ENCODE measurements around the gene EMX1.

Gene EMX1

DNA sequence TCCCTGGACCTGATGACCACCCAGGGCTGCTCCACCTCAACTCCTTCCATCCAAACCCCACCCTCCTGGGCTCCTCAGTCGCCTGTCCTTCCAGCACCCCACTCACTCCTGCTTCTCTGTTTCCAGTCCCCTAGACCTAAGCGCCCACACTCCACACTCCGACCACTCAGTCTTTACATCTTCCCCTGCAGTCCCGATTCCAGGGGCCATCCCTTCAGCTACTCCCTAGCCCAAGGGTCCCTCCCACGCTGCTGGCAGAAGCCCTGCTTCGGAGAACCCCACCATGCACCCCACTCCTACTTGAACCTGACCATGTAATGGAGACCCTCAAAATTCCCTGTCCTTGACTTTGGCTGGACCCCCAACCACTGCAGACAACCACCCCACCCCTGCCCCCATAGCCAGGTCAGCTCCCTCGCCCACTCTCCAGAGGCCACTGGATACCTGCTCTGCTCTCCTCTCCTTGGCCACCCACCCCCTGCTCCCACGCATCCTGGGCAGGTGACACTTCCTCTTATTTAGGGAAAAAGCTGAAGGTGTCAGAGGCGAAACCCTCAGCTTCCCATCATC lies 28.2 kb downstream of the EMX1 start:
- DNase-seq: no peak

GRCh38 chr2:72946466-72946865 lies 29.1 kb downstream of the EMX1 start:
- DNase-seq: no peak

DNA sequence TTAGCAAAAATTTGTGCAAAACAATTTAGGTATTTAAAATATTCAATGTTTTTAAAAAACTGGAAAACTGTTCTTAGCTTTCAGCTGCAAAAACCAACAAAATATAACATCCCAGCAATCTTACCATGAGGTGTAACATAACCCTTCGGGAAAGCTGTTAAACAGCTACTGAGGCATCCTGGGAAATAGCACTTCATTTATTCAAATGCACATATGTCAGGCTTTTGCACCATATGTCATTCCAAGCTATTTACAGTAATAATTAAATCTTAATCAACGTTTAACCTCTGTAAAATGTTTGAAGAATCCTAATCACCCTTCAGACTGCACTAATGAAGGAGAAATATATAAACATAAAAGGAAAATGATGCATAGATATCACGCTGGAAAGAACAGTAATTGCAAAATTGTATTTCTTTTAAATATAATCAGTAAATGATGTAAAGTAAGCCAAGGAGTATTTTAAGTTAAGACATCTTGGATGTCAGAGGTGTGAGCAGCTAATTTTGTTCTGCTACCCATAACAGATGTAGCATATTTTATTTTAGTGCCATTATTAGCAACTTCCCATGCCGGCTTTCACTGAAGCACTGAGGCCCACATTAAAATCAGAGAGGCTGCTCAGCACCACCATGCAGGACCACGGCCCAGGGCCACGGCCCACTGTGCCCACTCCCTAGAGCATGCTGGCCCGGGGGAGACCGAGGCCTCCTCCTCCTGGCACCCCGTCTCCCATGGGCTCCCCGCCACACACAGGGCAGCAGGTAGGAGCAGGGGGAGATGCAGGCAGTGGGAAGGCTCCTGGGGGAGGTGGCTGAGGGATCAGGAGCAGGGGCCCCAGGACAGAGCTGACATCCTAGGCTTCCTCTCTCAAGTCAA lies 30.9 kb downstream of the EMX1 start:
- DNase-seq: no peak

DNA sequence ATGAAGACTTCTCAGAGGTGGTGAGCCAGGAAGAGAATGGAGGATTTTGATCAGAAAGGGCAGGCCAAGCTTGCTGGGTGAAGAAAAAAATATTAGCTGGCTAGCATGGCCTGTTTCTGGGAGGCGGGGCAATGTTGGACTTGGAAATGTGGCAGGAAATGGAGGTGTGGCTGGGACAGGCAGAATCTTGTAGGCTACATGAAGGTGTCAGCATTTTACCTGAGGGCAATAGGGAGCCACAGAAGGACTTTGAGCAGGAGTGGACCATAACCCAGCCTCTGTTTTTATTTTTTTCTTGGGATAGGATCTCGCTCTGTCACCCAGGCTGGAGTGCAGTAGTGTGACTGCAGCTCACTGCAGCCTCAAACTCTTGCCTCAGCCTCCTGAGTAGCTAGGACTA lies 31.7 kb downstream of the EMX1 start:
- no peak for DNase-seq

- no peak for DNase-seq
Observed at GRCh38 chr2:72949642-72950041, 32.3 kb downstream of the EMX1 start.

DNA sequence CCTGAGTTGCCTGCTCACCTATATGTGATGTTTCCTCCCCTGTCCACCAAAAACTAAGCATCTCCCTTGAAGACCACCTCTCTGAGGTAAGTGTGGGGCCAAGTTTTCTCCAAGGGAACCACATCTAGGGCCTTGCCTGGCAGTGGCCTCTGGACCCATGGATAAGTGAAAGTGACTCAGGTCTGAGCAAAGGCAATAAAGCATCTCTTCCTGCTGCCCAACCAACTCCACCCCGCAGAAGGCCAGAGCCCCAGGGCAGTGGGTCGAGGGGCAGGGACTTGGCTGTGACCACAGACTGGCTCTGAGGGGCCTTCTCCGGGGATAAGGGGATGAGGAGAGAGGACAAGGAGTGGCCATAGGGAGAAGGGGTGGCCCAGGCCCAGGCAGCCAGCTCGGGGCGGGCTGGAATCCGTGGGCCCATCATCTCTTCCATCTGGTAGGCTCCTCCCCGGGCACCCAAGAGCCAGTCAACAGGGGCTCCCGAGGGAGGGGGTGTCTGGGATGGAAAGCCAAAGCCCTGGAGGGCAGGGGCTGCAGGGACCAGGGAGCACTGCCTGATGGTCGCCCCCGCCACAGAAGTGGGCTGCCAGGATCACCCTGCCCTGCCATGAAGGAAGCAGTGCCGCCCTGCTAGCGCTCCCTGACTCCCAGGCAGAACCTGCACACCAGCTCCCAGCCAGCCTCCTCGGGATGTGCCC lies 33.4 kb downstream of the EMX1 start:
- DNase-seq: no peak

DNA sequence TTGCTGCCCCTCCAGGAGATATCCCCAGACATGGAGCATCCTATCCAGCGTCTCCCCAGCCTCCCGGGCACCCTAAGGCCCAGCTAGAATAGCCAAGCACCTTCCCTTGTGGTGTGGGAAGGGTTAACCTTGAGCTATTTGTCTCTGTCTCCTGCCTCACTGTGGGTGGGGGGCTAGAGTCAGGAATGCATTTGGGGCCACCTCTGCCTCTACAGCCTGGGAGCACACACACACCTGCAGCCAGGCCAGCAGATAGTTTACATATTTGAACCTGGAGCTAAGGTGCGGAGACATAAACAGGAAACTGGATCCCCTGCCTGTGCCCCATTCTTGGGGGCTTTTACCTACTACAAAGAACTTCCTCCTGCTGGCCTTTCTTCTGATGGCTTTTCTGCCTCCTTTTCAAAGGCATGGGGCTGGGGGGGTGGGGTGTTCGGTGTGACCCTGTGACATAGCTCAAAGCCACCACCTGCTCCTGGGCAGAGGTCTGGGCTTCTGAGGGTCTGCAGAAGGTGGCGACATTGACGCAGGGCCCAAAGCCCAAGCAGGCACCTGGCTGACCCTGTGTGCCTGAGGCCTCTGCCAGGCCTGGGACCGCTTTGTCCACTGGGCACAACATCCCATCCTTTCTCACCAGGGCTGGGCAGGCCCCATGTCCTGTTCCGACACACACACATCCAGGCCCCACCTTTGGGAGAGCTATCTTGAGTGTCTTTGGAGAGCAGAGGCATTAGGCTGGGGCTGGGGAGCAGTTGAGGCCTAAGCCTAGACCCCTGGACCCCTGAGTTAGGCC lies 34.2 kb downstream of the EMX1 start:
- DNase-seq: no peak

- DNase-seq: no peak
Observed at GRCh38 chr2:72952110-72952823, 34.9 kb downstream of the EMX1 start.

DNA sequence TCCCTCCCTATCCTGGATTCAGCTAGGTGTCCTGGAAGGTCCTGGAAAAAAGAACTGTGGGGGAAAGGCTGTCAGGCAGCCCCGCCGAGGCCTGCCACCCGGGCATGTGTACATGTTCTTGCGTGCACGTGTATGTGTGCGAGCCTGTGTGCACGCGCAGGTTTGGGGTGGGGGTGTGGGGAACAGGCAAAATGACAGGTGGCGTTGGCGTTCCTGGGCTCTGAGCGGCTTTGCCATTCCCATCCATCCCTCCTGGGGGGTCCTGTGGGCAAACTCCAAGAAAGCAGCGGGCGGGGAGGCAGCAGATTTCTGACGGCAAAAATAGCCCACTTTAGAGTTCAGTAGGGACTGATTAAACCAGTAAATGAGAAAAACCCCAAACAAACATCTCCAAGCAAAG lies 35.6 kb downstream of the EMX1 start:
- DNase-seq: no peak

GRCh38 chr2:72953528-72953927 lies 36.2 kb downstream of the EMX1 start:
- no peak for DNase-seq

GRCh38 chr2:72953976-72954375 lies 36.7 kb downstream of the EMX1 start:
- no peak for DNase-seq

- no peak for DNase-seq
Observed at GRCh38 chr2:72954376-72955227, 37.3 kb downstream of the EMX1 start.

GRCh38 chr2:72955228-72956049 lies 38.1 kb downstream of the EMX1 start:
- no peak for DNase-seq

GRCh38 chr2:72956050-72956395 lies 38.7 kb downstream of the EMX1 start:
- no peak for DNase-seq

GRCh38 chr2:72956936-72957335 lies 39.6 kb downstream of the EMX1 start:
- DNase-seq: no peak

GRCh38 chr2:72958542-72959385 lies 41.4 kb downstream of the EMX1 start:
- no peak for DNase-seq

DNA sequence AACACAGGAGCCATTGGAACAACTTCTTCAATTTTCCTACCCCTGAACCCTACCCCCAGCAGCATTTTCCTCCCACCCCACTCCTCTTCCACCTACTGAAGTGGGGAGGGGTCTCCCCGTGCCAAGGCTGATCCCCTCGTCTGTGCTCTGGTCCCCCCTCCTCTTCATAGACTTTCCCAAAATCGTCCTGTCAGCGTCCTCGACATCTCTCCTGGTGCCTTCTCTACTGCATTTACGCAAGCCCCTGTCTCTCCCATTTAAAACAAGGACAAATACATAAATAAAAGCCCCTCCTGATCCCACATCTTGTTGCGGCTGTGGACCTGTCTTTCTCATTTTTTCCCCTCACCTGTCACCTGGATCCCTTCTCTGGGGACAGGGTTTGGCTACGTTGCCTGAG lies 42.2 kb downstream of the EMX1 start:
- DNase-seq: no peak

- DNase-seq: no peak
Observed at GRCh38 chr2:72959995-72960981, 43.0 kb downstream of the EMX1 start.
